Measurements from ENCODE around the gene TNN.

DNA sequence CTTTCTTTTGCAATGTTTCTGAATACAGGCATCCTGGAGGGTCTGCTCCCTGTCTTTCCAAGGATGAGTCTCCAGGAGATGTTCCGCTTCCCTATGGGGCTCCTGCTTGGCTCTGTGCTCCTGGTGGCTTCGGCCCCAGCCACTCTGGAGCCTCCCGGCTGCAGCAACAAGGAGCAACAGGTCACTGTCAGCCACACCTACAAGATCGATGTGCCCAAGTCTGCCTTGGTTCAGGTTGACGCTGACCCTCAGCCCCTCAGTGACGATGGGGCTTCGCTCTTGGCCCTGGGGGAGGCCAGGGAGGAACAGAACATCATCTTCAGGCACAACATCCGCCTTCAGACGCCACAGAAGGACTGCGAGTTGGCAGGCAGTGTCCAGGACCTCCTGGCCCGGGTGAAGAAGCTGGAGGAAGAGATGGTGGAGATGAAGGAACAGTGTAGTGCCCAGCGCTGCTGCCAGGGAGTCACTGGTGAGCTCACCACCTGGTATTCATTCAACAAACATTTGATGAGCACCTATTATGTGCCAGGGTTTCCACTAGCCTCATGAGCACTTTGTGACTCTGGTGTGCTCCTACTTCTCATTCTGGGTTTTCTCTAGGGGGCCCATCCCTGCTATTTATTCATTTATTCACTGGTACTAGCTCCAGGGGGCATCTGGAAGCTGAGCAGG is 9.9 kb downstream of the TNN start:
- TF ChIP-seq SUZ12 (IDR thresholded peaks at IDR 0.05; ENCODE audit: unreplicated experiment) (no peak), RAD51 (IDR thresholded peaks at IDR 0.05) (no peak), EGR1 (IDR thresholded peaks at IDR 0.05; ENCODE audit: borderline replicate concordance in 1 of 2, low read depth in 2 of 2, low read length in 2 of 2) (no peak), ESRRA (IDR thresholded peaks at IDR 0.05; ENCODE audit: low read length) (no peak), KDM1A (IDR thresholded peaks at IDR 0.05; ENCODE audit: borderline replicate concordance) (no peak), JUNB (IDR thresholded peaks at IDR 0.05) (no peak)
- TF ChIP-seq, protein P1, sequence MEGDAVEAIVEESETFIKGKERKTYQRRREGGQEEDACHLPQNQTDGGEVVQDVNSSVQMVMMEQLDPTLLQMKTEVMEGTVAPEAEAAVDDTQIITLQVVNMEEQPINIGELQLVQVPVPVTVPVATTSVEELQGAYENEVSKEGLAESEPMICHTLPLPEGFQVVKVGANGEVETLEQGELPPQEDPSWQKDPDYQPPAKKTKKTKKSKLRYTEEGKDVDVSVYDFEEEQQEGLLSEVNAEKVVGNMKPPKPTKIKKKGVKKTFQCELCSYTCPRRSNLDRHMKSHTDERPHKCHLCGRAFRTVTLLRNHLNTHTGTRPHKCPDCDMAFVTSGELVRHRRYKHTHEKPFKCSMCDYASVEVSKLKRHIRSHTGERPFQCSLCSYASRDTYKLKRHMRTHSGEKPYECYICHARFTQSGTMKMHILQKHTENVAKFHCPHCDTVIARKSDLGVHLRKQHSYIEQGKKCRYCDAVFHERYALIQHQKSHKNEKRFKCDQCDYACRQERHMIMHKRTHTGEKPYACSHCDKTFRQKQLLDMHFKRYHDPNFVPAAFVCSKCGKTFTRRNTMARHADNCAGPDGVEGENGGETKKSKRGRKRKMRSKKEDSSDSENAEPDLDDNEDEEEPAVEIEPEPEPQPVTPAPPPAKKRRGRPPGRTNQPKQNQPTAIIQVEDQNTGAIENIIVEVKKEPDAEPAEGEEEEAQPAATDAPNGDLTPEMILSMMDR (IDR thresholded peaks at IDR 0.05 in 2 of 3, conservative IDR thresholded peaks at IDR 0.05 in 1 of 3; ENCODE audit: control insufficient read depth in 2 of 3, extremely low read depth in 1 of 3, insufficient read depth in 1 of 3, low read depth in 3 of 3, low read length in 3 of 3): no peak
- TF ChIP-seq, protein P2, sequence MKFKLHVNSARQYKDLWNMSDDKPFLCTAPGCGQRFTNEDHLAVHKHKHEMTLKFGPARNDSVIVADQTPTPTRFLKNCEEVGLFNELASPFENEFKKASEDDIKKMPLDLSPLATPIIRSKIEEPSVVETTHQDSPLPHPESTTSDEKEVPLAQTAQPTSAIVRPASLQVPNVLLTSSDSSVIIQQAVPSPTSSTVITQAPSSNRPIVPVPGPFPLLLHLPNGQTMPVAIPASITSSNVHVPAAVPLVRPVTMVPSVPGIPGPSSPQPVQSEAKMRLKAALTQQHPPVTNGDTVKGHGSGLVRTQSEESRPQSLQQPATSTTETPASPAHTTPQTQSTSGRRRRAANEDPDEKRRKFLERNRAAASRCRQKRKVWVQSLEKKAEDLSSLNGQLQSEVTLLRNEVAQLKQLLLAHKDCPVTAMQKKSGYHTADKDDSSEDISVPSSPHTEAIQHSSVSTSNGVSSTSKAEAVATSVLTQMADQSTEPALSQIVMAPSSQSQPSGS (IDR thresholded peaks at IDR 0.05; ENCODE audit: low read length): no peak

Data from GM12878 (cell line).